Measurements from ENCODE around the gene ZNF280C. TPM values are rescaled to one million over a fixed set of nuclear protein-coding genes. Genes with fewer than 3 reads are reported as not detected.

Gene ZNF280C
- total RNA-seq, 1 donor = 8.6 TPM

DNA sequence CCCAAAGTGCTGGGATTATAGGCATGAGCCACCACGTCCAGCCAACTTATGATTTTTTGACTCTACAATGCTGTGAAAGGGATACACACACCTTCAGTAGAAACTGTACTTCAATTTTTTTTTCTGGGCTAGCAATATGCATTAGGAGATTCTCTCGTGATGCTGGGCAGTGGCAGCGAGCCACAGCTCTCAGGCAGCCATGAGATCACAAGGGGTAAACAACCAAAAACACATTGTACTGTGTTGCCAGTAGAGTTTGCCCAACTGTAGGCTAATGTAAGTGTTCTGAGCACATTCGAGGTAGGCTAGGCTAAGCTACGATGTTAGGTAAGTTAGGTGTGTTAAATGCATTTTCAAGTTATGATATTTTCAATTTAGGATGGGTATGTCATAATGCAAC is 71.2 kb downstream of the ZNF280C start:
- TF ChIP-seq, protein P1, sequence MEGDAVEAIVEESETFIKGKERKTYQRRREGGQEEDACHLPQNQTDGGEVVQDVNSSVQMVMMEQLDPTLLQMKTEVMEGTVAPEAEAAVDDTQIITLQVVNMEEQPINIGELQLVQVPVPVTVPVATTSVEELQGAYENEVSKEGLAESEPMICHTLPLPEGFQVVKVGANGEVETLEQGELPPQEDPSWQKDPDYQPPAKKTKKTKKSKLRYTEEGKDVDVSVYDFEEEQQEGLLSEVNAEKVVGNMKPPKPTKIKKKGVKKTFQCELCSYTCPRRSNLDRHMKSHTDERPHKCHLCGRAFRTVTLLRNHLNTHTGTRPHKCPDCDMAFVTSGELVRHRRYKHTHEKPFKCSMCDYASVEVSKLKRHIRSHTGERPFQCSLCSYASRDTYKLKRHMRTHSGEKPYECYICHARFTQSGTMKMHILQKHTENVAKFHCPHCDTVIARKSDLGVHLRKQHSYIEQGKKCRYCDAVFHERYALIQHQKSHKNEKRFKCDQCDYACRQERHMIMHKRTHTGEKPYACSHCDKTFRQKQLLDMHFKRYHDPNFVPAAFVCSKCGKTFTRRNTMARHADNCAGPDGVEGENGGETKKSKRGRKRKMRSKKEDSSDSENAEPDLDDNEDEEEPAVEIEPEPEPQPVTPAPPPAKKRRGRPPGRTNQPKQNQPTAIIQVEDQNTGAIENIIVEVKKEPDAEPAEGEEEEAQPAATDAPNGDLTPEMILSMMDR (IDR thresholded peaks at IDR 0.05; ENCODE audit: insufficient read depth, low read length) = no peak
- H3K4me3 ChIP-seq (ENCODE audit: low read depth, low read length) = no peak overlapping the region
- no peak for DNase-seq (ENCODE audit: low read depth)

DNA sequence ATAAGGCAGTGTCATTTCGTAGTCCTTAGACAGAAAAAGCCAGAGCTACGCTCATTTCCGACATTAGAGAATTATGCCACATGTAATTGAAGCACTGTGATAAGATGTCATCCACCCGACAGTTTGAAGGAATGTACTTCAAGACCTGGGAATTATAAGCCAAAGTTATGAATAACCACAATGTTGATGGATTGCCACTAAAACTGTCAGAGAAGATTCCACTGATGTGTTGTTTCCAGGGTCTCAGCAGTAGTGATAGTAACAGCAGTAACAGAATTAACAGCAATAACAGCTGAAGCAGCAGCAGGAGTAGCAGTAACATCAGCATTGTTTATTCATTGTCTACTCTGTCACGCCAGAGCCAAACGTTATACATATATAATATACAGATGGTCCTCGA is 72.2 kb downstream of the ZNF280C start:
- TF ChIP-seq, protein P1 (IDR thresholded peaks at IDR 0.05; ENCODE audit: insufficient read depth, low read length) = no peak
- DNase-seq (ENCODE audit: low read depth) = no peak
- no peak overlapping the region for H3K4me3 ChIP-seq (ENCODE audit: low read depth, low read length)

DNA sequence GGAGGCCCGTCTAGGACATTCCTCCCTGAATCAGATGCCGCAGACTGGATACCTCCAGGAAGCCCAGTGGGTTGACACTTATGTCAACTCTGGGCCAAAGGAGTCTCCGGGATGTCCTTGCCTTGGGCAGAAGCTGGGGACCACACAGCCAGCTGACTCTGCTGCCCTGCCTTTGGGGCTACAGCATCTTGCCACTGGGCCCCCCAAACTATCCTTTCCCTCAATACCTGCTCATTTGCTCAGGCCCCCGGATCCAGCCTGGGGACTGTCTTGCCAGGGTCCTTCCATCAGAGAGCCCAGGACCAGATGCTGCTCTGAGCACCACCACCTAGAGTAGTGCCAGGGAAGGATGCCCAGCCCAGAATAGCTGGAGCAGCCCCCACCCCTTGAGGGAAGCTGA is 77.9 kb downstream of the ZNF280C start:
- DNase-seq (ENCODE audit: low read depth) = no peak
- no peak overlapping the region for H3K4me3 ChIP-seq (ENCODE audit: low read depth, low read length)
- TF ChIP-seq, protein P1 (IDR thresholded peaks at IDR 0.05; ENCODE audit: insufficient read depth, low read length) = no peak

DNA sequence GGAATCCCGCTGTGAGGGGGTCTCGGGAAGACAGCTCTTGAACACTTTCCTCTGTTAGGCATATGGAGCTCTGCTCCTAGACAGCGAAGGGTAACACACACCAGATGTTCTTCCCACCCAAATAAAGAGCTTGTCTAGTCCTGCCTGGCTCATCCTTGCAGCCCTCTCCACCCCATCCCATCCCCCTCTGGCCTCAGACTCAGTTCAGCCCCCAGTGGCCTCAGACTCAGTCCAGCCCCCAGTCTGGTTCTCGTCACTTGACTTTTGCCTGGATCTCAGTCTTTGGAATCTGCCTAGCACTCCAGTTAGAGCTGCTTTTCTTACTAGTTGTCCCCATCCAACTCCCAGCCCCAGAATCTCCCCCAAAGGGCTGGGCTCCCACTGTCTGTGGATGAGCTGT is 82.0 kb downstream of the ZNF280C start:
- TF ChIP-seq, protein P1 (IDR thresholded peaks at IDR 0.05; ENCODE audit: insufficient read depth, low read length) = no peak
- no peak for DNase-seq (ENCODE audit: low read depth)
- H3K4me3 ChIP-seq (ENCODE audit: low read depth, low read length) = no peak overlapping the region

DNA sequence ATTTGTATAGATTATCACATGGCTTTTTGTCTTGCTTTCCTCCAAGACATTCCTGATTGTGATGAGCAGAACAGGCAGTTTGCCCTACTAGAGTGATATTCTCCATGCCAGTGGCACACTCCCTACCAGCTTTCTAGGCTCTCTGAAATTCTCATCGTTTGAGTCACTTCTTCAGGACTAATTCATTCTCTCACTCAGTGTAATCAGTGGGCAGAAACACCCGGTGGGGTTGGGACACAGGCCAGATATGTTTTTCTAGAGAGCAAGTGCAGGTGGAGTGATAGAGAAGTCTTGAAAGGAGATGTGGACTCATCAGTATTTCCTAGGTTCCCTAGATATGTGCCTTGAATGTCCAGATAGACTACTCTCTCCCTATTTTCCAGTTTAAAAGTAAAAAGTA is 83.8 kb downstream of the ZNF280C start:
- DNase-seq (ENCODE audit: low read depth) = no peak
- no peak overlapping the region for H3K4me3 ChIP-seq (ENCODE audit: low read depth, low read length)
- TF ChIP-seq, protein P1 (IDR thresholded peaks at IDR 0.05; ENCODE audit: insufficient read depth, low read length) = no peak

DNA sequence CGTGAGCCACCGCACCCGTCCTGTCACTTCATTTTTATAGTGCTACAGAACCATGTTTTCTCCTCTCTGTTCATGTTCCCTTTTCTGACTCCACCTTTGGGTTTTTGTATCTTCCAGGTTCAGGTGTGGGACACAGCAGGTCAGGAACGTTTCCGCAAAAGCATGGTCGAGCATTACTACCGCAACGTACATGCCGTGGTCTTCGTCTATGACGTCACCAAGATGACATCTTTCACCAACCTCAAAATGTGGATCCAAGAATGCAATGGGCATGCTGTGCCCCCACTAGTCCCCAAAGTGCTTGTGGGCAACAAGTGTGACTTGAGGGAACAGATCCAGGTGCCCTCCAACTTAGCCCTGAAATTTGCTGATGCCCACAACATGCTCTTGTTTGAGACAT is 84.5 kb downstream of the ZNF280C start:
- no peak for DNase-seq (ENCODE audit: low read depth)
- no peak overlapping the region for H3K4me3 ChIP-seq (ENCODE audit: low read depth, low read length)
- TF ChIP-seq, protein P1 (IDR thresholded peaks at IDR 0.05; ENCODE audit: insufficient read depth, low read length) = no peak

DNA sequence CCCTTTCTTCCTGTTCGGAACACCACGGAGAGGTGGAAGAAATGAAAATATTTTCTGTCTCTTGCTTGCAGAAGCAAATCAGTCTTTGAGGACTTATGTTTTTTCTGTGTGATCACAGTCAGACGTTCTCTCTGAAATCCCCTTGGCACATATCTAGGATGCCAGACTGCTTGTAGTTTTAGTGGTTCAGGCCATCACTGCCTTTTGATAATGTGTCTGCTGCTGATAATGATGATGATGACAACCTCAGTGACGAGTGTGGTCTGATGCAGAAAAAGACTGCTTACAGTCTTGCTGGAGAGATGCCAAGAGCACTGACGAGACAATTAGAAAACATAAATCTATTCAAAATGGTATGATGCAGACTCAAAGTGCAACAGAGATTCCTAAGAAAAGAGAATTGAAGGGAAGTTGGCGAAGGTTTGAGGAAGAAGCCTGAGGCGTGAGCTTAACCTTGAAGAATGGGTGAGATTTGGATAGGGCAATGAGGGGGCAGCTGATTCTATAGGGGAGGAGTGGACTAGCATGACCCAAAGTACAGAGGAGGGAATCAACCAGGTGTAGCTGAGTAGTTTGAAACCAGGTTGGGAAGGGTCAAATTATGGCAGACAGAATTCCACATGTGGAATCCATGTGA is 89.0 kb downstream of the ZNF280C start:
- peak; percentile 72 for DNase-seq (ENCODE audit: low read depth)
- TF ChIP-seq, protein P1 (IDR thresholded peaks at IDR 0.05; ENCODE audit: insufficient read depth, low read length) = no peak
- H3K4me3 ChIP-seq (ENCODE audit: low read depth, low read length) = no peak overlapping the region

Measured in fibroblast of the aortic adventitia (primary cell).